ENCODE measurements around the gene TBCD.

DNA sequence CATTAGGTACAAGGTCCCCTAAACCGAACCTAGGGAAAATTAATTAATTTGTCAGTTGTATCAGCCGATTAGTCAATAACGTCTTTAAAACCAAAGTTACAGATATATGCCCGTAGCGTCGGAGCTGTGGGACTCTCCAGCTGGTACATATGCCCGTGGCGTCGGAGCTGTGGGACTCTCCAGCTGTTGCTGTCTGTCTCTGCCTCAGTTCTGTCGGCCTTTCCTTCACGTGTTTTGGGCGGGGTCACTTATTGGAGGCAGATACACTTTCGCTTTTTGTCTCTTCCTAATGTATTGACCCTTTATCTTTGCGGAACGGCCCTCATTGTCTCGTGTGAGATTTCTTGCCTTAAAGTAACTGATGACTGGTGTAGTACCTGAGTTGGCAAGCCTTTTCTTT, 150.0 kb downstream of the TBCD start:
- no peak for TF ChIP-seq BHLHE40 (IDR thresholded peaks at IDR 0.05; ENCODE audit: low read length)
- no peak for TF ChIP-seq CBX8 (IDR thresholded peaks at IDR 0.05; ENCODE audit: borderline replicate concordance, extremely low read depth, low read depth, low read length, poor library complexity, severe bottlenecking)
